HG03025 (cell line): Measurements from ENCODE around the gene OR4D11.
"Not testable (repeated sequence)": the region's sequence is repeated elsewhere in the genome, so short reads cannot be mapped to it uniquely, and the experiment has no call there.

Source experiments
- ATAC-seq: cut with Tn5 transposase; IDR thresholded peaks from one replicate; pipeline ENCODE4 v1.9.1; 2021; ENCODE audit warnings: mild to moderate bottlenecking, moderate library complexity; ENCODE audit not compliant: unreplicated experiment, low FRiP score

Gene OR4D11

DNA sequence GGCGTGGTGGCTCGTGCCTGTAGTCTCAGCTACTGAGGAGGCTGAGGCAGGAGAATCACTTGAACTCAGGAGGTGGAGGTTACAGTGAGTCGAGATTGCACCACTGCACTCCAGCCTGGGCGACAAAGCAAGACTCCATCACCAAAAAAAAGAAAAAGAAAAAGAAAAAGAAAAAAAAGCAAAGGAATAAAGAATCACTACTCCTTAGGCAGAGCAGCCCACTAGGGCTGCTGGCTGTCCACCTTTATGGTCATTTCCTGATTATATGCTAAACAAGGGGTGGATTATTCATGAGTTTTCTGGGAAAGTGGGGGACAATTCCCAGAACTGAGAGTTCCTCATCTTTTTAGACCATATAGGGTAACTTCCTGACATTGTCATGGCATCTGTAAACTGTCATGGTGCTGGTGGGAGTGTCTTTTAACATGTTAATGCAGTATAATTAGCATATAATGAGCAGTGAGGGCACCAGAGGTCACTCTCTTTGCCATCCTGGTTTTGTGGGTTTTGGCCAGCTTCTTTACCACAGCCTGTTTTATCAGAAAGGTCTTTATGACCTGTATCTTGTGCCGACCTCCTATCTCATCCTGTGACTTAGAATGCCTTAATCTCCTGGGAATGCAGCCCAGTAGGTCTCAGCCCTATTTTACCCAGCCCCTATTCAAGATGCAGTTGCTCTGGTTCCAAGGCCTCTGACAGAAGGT lies 44.4 kb downstream of the OR4D11 start:
- ATAC-seq: not testable (repeated sequence)

DNA sequence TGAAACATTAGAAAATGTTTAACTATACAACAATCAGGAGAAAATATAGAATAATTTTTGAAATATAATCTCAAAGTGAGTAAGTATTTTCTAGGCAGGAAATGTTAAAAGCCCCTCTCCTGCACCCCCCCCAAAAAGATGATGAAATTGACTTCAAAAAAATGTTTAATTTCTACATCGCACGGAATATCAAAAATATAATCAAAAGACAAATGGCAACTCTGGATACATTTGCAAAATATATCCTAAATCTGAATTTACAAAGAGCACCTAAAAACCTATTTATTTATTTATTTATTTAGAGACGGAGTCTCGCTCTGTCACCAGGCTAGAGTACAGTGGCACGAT lies 44.9 kb downstream of the OR4D11 start:
- ATAC-seq: no peak

DNA sequence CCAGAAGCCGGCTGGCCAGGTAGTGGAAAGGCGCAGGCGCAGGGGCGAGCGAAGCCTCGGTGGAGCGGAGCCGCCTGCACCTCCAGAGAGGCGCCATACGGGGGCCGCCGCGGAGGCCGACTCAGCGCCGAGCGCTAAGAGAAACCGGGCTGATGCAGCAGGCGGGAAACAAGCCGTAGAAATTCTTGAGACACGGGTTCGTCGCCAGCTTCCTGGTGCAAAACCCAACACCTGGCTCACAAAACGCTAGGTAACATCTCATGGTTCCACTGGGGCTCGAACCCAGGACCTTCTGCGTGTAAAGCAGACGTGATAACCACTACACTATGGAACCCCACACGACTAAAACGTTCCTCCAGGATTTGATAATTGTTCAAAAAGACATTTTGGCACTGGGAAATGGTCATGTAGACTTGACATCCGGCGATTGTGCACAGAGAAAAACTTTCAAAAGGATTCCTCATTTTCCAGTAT lies 47.0 kb downstream of the OR4D11 start:
- peak; percentile 95 for ATAC-seq

DNA sequence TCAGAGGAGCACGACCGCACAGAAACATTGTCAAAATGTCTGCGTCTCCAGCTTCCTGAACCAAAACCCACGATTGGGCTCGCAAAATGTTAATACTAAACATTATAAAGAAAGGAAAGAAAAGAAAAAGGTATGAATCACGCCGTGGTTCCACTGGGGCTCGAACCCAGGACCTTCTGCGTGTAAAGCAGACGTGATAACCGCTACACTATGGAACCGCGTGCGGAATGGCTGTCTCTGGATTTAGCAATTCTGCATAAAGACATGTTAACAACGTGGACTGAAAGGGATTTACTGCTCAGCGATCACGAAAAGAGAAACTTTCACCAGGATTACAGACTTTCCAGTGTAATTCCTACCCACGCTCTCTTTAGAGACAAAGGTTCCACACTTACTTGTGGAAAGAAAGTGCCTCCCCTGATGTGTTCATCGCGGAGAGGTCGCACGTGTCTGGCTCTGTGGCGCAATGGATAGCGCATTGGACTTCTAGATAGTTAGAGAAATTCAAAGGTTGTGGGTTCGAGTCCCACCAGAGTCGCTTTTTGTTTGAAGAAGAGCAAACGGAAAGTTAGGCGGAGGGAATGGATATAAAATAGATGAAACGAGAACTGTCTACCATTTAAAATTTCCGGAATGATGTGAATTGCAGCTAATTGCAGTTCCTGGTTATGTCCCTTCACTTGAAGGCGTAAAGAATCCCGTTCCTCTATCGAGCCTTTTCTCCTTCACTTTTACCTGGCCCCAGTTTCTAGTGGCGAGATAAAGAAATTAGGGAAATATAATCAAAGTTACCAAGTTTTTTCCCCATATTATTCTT lies 47.7 kb downstream of the OR4D11 start:
- peak; percentile 29 for ATAC-seq

DNA sequence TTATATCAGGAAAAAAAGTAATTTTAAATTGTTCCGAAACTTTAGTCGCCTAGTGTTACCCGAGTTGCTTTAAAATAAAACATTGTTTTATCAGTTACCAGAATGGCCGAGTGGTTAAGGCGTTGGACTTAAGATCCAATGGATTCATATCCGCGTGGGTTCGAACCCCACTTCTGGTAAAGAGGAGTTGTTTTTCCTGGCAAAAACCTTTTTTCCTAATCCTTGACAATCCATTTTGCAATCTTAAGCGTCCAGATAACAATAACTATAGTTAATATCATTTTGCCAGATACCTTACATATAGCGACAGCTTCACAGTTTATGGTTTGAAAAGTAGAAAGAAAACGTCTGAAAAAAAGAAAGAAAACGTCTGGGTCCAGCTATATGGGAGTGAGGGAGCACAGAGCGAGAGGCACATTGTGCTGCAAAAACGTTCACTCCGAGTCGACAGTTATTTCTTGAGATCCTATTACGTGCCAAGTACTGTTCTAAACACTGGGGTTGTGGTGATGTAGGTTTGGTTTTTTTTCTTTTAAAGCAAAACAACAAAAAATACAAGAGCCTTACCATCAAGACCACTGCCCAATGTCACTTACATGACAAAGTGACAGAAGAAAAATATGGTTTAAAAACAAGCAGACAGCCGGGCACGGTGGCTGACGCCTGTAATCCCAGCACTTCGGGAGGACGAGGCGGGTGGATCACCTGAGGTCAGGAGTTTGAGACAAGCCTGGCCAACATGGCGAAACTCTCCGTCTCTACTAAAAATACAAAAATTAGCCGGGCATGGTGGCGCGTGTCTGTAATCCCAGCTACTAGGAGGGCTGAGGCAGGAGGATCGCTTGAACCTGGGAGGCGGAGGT lies 48.5 kb downstream of the OR4D11 start:
- no peak for ATAC-seq

DNA sequence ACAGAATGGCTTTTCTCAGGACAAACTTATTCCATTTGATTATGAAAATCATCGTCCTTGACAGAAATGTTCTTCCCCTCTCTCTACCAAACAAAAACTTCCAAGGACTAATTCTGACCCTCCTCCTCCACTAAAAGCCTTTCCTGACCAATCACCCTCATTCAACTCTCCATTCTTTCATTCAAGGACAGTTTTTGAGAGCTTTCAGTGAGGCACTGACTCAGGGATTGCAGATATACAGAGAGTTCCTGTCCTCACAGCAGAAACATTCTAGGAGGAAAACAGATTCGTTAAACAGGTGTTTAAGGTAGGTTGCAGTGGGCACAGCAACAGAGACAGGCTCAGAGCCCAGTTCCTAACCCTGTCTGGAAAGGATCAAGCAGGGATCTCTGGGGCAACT lies 49.5 kb downstream of the OR4D11 start:
- ATAC-seq: no peak

DNA sequence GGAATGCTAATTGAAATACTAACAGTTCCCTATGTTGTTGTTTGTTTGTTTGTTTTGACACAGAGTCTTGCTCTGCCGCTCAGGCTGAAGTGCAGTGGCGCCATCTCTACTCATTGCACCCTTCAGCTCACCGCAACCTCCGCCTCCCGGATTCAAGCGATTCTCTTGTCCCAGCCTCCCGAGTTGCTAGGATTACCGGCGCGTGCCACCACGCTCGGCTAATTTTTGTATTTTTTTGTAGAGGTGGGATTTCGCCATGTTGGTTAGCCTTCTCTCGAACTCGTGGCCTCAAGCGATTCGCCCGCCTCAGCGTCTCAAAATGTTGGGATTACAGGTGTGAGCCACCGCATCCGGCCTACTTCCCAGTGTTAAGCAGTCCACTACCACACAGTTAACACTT lies 49.9 kb downstream of the OR4D11 start:
- no peak for ATAC-seq
